Activated T-cell treated with anti-CD3 and anti-CD28 coated beads, Interleukin-2, amount 50 U/mL, for 72 hours (primary cell): ENCODE results near the gene ZMYND11. TPM values are rescaled to one million over a fixed set of nuclear protein-coding genes. Genes with fewer than 3 reads are reported as not detected.
"Not testable (repeated sequence)": the region's sequence is repeated elsewhere in the genome, so short reads cannot be mapped to it uniquely, and the experiment has no call there.

ENCODE experiments used
- ATAC-seq, 2 donors: fragments of 150-1000 bp; cut with Tn5 transposase; replicated peaks in 1 of 2; 2 replicates each; pipeline ENCODE4 v1.10.0; 2021; ENCODE audit warnings: moderate library complexity in 2 of 2, mild to moderate bottlenecking in 1 of 2
- DNase-seq, 2 donors: peaks; one replicate each; pipeline ENCODE4 v3.0.0; 2021 to 2022; ENCODE audit warnings: mixed read lengths in 1 of 2
- H3K27ac Mint-ChIP-seq: one replicate; pipeline ENCODE4 v1.8.0; 2022; ENCODE audit warnings: mild to moderate bottlenecking, moderate library complexity, mixed read lengths
- H3K27me3 Mint-ChIP-seq: one replicate; pipeline ENCODE4 v1.8.0; 2022; ENCODE audit warnings: low read depth, mixed read lengths
- H3K36me3 Mint-ChIP-seq, 2 donors: one replicate each; pipeline ENCODE4 v1.8.0; 2022; ENCODE audit warnings: mixed read lengths in 2 of 2, mild to moderate bottlenecking in 1 of 2; ENCODE audit not compliant: insufficient read depth in 2 of 2
- H3K4me1 Mint-ChIP-seq: one replicate; pipeline ENCODE4 v1.8.0; 2022; ENCODE audit warnings: low read depth, mixed read lengths
- H3K4me3 Mint-ChIP-seq, 2 donors: one replicate each; pipeline ENCODE4 v1.8.0; 2022; ENCODE audit warnings: mild to moderate bottlenecking in 2 of 2, mixed read lengths in 2 of 2, moderate library complexity in 2 of 2
- H3K9me3 Mint-ChIP-seq, 2 donors: one replicate each; pipeline ENCODE4 v1.8.0; 2022; ENCODE audit warnings: mixed read lengths in 2 of 2
- total RNA-seq, 2 donors: library from RNA; stranded (reverse); gene quantifications; one replicate each; pipeline ENCODE4 v1.2.3, GENCODE V29; 2022

Gene ZMYND11
- total RNA-seq, 2 donors from 2014 or later = 24.6 to 30.1 TPM

DNA sequence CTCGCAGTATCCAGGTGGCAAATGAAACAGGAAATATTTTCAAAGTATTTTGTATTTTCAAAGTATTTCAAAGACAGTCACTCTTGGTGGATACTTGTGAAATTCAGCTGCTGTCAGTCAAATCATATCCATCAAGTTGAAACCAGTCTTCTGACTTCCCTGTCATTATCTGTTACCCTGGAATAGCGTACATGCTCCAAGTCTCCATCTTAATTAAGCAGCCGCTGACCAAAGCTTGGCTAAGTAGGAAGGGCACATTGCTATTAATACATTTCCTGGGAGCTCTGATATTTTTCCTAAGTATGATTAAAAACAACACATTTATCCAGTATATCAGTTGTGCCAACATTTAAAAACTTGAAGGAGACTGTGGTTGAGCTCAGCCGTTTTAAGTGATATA, 112.2 kb downstream of the ZMYND11 start:
- H3K36me3 Mint-ChIP-seq = peaks cover 9 to 14% of the 10 kb centered on the region in 2 donors
- H3K9me3 Mint-ChIP-seq = no peaks in the 10 kb centered on the region
- no peak overlapping the region for H3K27ac Mint-ChIP-seq
- H3K4me3 Mint-ChIP-seq = no peak overlapping the region
- DNase-seq = no peak
- no peak for ATAC-seq
- no peaks in the 10 kb centered on the region for H3K4me1 Mint-ChIP-seq
- no peaks in the 10 kb centered on the region for H3K27me3 Mint-ChIP-seq

- Mint-ChIP-seq H3K4me3 (no peak overlapping the region), H3K27ac (no peak overlapping the region), H3K27me3 (no peaks in the 10 kb centered on the region), H3K36me3 (peaks cover 9 to 14% of the 10 kb centered on the region in 2 donors), H3K9me3 (no peaks in the 10 kb centered on the region), H3K4me1 (no peaks in the 10 kb centered on the region)
- no peak for ATAC-seq
- no peak for DNase-seq
Observed at GRCh38 chr10:248307-248706, 113.1 kb downstream of the ZMYND11 start.

GRCh38 chr10:251982-252582, 116.8 kb downstream of the ZMYND11 start:
- Mint-ChIP-seq H3K27me3 (no peaks in the 10 kb centered on the region), H3K4me3 (no peak overlapping the region), H3K36me3 (peaks cover 9 to 10% of the 10 kb centered on the region in 2 donors), H3K27ac (no peak overlapping the region), H3K9me3 (no peaks in the 10 kb centered on the region), H3K4me1 (no peaks in the 10 kb centered on the region)
- ATAC-seq (no peak), DNase-seq (no peak)

DNA sequence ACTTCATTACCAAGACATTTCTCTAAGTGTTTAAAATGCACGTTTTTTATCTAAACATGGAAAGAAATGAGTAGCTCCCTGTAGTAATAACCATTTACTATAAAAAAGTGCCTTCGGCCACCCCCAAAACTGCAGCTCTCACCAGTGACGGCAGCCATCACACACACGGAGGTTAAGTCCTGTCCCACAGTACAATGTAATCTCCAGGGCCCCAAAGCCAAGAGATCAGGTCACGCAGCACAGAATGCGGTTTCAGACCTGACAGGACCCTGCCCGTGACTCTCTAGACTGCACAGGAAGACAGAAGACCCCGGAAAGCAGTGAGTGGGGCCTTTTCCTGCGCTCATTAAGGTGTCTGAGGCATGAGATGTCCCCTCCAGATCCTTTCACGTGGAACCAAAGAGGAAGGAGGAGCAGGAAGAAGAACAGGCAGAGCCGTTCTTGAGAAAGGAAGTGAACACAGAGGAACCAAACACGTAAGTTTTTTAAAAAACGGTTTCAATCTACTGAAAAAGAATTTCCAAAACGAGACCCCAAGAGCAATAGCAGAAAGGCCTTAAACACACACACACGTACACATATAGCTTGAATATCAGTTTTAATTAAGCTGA, 125.7 kb downstream of the ZMYND11 start:
- H3K4me1 Mint-ChIP-seq = peaks cover 8% of the 10 kb centered on the region

GRCh38 chr10:264160-265073, 129.2 kb downstream of the ZMYND11 start:
- peak; percentile 17 to 36 for DNase-seq

More for the DNA sequence above, 125.7 kb downstream of the ZMYND11 start:
- no peak for ATAC-seq
- no peak overlapping the region for H3K4me3 Mint-ChIP-seq
- no peaks in the 10 kb centered on the region for H3K27me3 Mint-ChIP-seq
- no peak overlapping the region for H3K27ac Mint-ChIP-seq
- peaks cover 0 to 10% of the 10 kb centered on the region in 2 donors for H3K9me3 Mint-ChIP-seq
- DNase-seq = no peak
- peaks cover 0 to 15% of the 10 kb centered on the region in 2 donors for H3K36me3 Mint-ChIP-seq

DNA sequence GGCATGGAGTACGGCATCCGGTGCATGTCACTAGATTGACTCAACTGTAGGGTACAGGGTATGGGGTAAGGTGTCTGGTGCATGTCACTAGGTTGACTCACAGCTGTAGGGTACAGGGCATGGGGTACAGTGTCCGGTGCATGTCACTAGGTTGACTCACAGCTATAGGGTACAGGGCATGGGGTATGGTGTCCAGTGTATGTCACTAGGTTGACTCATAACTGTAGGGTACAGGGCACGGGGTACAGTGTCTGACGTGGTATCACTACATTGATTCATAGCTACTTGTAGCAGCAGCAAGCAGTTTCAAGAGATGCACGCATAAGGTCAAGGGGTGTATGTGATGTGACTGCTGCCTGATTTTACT, 129.8 kb downstream of the ZMYND11 start:
- not testable (repeated sequence) for H3K4me3 Mint-ChIP-seq, H3K4me1 Mint-ChIP-seq, H3K9me3 Mint-ChIP-seq, H3K27me3 Mint-ChIP-seq
- ATAC-seq = peak; percentile 79 to 85
- DNase-seq = peak; percentile 31 to 41
- Mint-ChIP-seq H3K27ac (peak overlapping the region; percentile 69), H3K36me3 (peaks cover 0 to 15% of the 10 kb centered on the region in 2 donors)

More at GRCh38 chr10:264160-265073, 129.2 kb downstream of the ZMYND11 start:
- H3K9me3 Mint-ChIP-seq, H3K27me3 Mint-ChIP-seq, H3K4me1 Mint-ChIP-seq, H3K4me3 Mint-ChIP-seq: not testable (repeated sequence)
- Mint-ChIP-seq H3K27ac (peak overlapping the region; percentile 19), H3K36me3 (peaks cover 0 to 15% of the 10 kb centered on the region in 2 donors)
- peak; percentile 80 to 82 for ATAC-seq

GRCh38 chr10:265816-266588, 130.7 kb downstream of the ZMYND11 start:
- not testable (repeated sequence) for H3K27me3 Mint-ChIP-seq, H3K4me3 Mint-ChIP-seq, H3K4me1 Mint-ChIP-seq, ATAC-seq, DNase-seq, H3K9me3 Mint-ChIP-seq
- H3K27ac Mint-ChIP-seq = peak overlapping the region; percentile 69
- H3K36me3 Mint-ChIP-seq = peaks cover 0 to 15% of the 10 kb centered on the region in 2 donors

DNA sequence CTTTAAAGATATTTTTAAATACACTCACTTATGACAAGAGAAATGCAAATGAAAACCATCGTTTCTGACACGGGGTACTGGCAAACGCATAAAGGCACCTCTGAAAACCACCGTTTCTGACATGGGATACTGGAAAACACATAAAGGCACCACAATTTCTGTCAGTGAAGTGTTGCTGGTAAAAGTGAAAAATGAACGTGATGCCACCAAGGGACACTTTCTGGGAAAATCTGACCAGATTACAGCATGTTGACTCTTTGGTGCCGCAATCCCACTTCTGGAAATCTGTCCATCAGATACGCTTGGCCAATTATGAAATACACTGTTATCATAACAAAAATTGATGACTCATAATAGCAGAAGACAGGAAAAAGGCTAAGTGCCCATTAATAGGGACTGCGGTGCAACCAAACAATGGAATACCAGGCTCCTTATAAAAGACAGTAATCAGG, 131.7 kb downstream of the ZMYND11 start:
- Mint-ChIP-seq H3K4me1 (peaks cover 8% of the 10 kb centered on the region), H3K36me3 (peaks cover 0 to 15% of the 10 kb centered on the region in 2 donors), H3K27ac (no peak overlapping the region), H3K4me3 (no peak overlapping the region), H3K9me3 (peaks cover 0 to 10% of the 10 kb centered on the region in 2 donors), H3K27me3 (no peaks in the 10 kb centered on the region)
- ATAC-seq (no peak), DNase-seq (no peak)

GRCh38 chr10:267705-268104, 132.4 kb downstream of the ZMYND11 start:
- peaks cover 0 to 10% of the 10 kb centered on the region in 2 donors for H3K9me3 Mint-ChIP-seq
- peaks cover 8% of the 10 kb centered on the region for H3K4me1 Mint-ChIP-seq
- ATAC-seq = no peak
- H3K27me3 Mint-ChIP-seq = no peaks in the 10 kb centered on the region
- H3K27ac Mint-ChIP-seq = no peak overlapping the region
- no peak for DNase-seq
- H3K36me3 Mint-ChIP-seq = peaks cover 0 to 15% of the 10 kb centered on the region in 2 donors
- no peak overlapping the region for H3K4me3 Mint-ChIP-seq

DNA sequence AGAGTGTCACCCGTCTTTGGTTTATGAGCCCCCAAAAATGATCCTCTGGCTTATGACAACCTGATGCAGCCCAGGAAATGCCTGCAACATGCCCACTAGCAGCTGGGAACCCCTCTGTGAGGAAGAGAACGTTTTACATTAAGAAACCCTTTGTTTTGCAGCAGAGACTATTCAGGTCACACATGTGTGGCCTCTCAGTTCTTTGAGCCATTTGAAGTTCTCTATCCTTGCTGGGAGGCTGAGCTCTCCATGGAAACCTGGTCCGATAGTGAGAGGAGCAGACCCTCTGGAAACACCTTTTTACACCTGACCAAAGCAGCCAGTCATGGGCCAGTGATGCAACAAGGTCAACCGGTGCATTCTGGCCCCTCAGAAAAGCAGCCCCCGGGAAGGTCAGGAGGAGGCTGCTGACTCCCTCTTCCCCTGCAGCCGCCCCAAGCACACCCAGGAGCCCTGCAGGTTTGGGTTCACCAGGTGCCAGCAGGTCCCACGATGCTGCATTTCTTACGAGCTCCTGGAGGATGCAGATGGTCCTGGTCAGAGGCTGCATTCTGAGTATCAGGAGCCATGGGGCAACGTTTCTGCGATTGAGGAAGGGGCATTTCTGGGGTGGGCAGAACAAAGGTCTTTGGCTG, 134.3 kb downstream of the ZMYND11 start:
- no peak for DNase-seq
- peaks cover 0 to 5% of the 10 kb centered on the region in 2 donors for H3K9me3 Mint-ChIP-seq
- peaks cover 0 to 6% of the 10 kb centered on the region in 2 donors for H3K36me3 Mint-ChIP-seq
- ATAC-seq = no peak
- H3K4me3 Mint-ChIP-seq = no peak overlapping the region
- H3K4me1 Mint-ChIP-seq = no peaks in the 10 kb centered on the region
- H3K27me3 Mint-ChIP-seq = no peaks in the 10 kb centered on the region
- no peak overlapping the region for H3K27ac Mint-ChIP-seq

GRCh38 chr10:271201-271600, 135.9 kb downstream of the ZMYND11 start:
- Mint-ChIP-seq H3K27ac (no peak overlapping the region), H3K4me1 (no peaks in the 10 kb centered on the region)

DNA sequence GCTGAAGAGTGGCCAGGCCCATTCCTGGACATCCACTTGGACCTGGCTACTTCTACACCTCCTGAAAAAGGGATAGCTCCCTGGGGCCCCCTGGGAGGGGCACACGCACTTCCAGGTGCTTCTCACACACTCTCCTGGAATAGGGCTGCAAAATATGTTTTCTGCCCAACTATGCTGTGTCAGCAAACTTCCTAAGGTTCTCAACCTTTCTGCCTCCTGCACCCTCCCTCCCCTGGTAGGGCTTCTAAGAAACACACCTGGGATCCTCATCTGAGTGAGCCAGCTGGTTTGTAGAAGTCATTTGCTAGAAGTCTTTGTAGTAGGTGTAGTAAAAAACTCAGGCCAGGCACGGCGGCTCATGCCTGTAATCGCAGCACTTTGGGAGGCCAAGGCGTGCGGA, 136.5 kb downstream of the ZMYND11 start:
- H3K27ac Mint-ChIP-seq = no peak overlapping the region
- no peak overlapping the region for H3K4me3 Mint-ChIP-seq
- ATAC-seq = no peak
- DNase-seq = no peak
- H3K9me3 Mint-ChIP-seq = no peaks in the 10 kb centered on the region
- no peaks in the 10 kb centered on the region for H3K36me3 Mint-ChIP-seq
- H3K27me3 Mint-ChIP-seq = no peaks in the 10 kb centered on the region
- H3K4me1 Mint-ChIP-seq = no peaks in the 10 kb centered on the region

More at GRCh38 chr10:271201-271600, 135.9 kb downstream of the ZMYND11 start:
- no peaks in the 10 kb centered on the region for H3K27me3 Mint-ChIP-seq
- no peaks in the 10 kb centered on the region for H3K9me3 Mint-ChIP-seq
- DNase-seq = no peak
- no peaks in the 10 kb centered on the region for H3K36me3 Mint-ChIP-seq
- no peak for ATAC-seq
- H3K4me3 Mint-ChIP-seq = no peak overlapping the region
